Spleen (tissue), 11 donors: ENCODE results near the gene CTTNBP2NL. TPM values are rescaled to one million over a fixed set of nuclear protein-coding genes. Genes with fewer than 3 reads are reported as not detected.

ENCODE experiments used
- DNase-seq: peaks from one replicate; pipeline ENCODE4 v3.0.0-alpha.2; 2020
- H3K27ac ChIP-seq, 8 donors: fragments of 200-600 bp; sonication (generic) in 7 of 8; 1 replicate in 4 of 8; 2 replicates in 4 of 8; pipeline versions ENCODE4 v1.5.0 to v1.8.0; 2016 to 2021; ENCODE audit warnings: inconsistent platforms in 4 of 8, mild to moderate bottlenecking in 4 of 8, moderate library complexity in 1 of 8
- H3K27me3 ChIP-seq, 7 donors: fragments of 200-600 bp; sonication (generic) in 6 of 7; replicated peaks in 1 of 7; 1 replicate in 4 of 7; 2 replicates in 3 of 7; pipeline versions ENCODE4 v1.5.0 to v1.8.0; 2016 to 2021; ENCODE audit warnings: inconsistent platforms in 3 of 7, mild to moderate bottlenecking in 1 of 7
- H3K36me3 ChIP-seq, 6 donors: fragments of 200-600 bp; sonication (generic) in 5 of 6; 1 replicate in 4 of 6; 2 replicates in 2 of 6; pipeline versions ENCODE4 v1.5.0 to v1.8.0; 2016 to 2021; ENCODE audit warnings: inconsistent platforms in 2 of 6
- H3K4me1 ChIP-seq, 6 donors: fragments of 200-600 bp; sonication (generic) in 5 of 6; 1 replicate in 3 of 6; 2 replicates in 3 of 6; pipeline versions ENCODE4 v1.5.0 to v1.8.0; 2016 to 2021; ENCODE audit warnings: inconsistent platforms in 3 of 6
- H3K4me3 ChIP-seq, 8 donors: fragments of 200-600 bp; sonication (generic) in 7 of 8; 1 replicate in 4 of 8; 2 replicates in 4 of 8; pipeline versions ENCODE4 v1.5.0 to v1.8.0; 2016 to 2021; ENCODE audit warnings: inconsistent platforms in 4 of 8, mild to moderate bottlenecking in 4 of 8, moderate library complexity in 2 of 8
- H3K9me3 ChIP-seq, 8 donors: fragments of 200-600 bp; sonication (generic) in 7 of 8; 1 replicate in 4 of 8; 2 replicates in 4 of 8; pipeline versions ENCODE4 v1.5.0 to v1.8.0; 2016 to 2021; ENCODE audit warnings: inconsistent platforms in 4 of 8
- CTCF ChIP-seq, 11 experiments: fragments of 200-600 bp in 7 of 11; fragments of 450-650 bp in 4 of 11; sonication (generic) in 4 of 11; IDR thresholded peaks in 8 of 11; conservative IDR thresholded peaks in 3 of 11; 1 replicate in 7 of 11; 2 replicates in 4 of 11; pipeline versions ENCODE4 v1.4.0 to v1.8.0; 2016 to 2021; ENCODE audit warnings: antibody characterized with exemption in 11 of 11, inconsistent platforms in 4 of 11, mild to moderate bottlenecking in 1 of 11
- POLR2A ChIP-seq, 3 donors: fragments of 450-650 bp; IDR thresholded peaks; one replicate each; pipeline ENCODE4 v1.5.1; 2017; ENCODE audit warnings: antibody characterized with exemption in 3 of 3, mild to moderate bottlenecking in 1 of 3
- POLR2AphosphoS5 ChIP-seq, 3 donors: sonication (generic); formaldehyde crosslinking; IDR thresholded peaks; one replicate each; pipeline ENCODE4 v1.5.1; 2017; ENCODE audit warnings: antibody characterized with exemption in 3 of 3
- WGBS, 5 donors: extraction: QIAGEN DNeasy Blood & Tissue Kit in 3 of 5; methylation state at CpG; one replicate each; pipeline versions ENCODE4 v1.1.5 to v1.1.7; 2013 to 2018; 5-methylcytosine and 5-hydroxymethylcytosine counted together
- intact Hi-C: fragments of 100-400 bp; cut with DNase I; formaldehyde crosslinking; loops from one replicate; pipeline ENCODE4 v1.15.0; 2023; ENCODE audit warnings: low total_unique reads
- polyA plus RNA-seq, 3 donors: library from polyadenylated mRNA; stranded (reverse); fragments of 200-250 nt; gene quantifications; one replicate each; pipeline ENCODE4 v1.2.1, GENCODE V29; 2013
- total RNA-seq, 7 donors: library from RNA; depleted of rRNA in 3 of 7; stranded (reverse); fragments of >200 nt in 3 of 7; fragmentation: NEBNext Ultra II Directional in 4 of 7; extraction: Animal tissue kit (Norgen Biotek cat#: 25700) in 4 of 7; gene quantifications; one replicate each; pipeline versions ENCODE4 v1.1.0 to v1.2.1, GENCODE V29; 2016 to 2021
- donor health status: healthy with polysubstance abuse.
- donor health status: DM: no; HTN: no; CAD: no; lungs with moderate emphysema.
- donor health status: DM: no; HTN: no; CAD: no.
- donor health status: Bipolar disorder and iron deficiency.
- donor health status: healthy.
- donor health status: DM: no; HTN: no; CAD: no.
- donor health status: DM: yes; HTN: yes; CAD: no.

Gene CTTNBP2NL
- total and polyA plus RNA-seq, 10 donors, result 1.9 to 48.1 (median 24.0) TPM

GRCh38 chr1:112458756-112459155, 62.7 kb downstream of the CTTNBP2NL start:
- TF ChIP-seq CTCF (IDR thresholded peaks at IDR 0.05 in 8 of 11, conservative IDR thresholded peaks at IDR 0.05 in 3 of 11) (no peak), POLR2A (IDR thresholded peaks at IDR 0.05) (no peak), POLR2AphosphoS5 (IDR thresholded peaks at IDR 0.05) (no peak)
- no peak overlapping the region for H3K4me3 ChIP-seq
- H3K36me3 ChIP-seq, result peaks cover 0 to 41% (median 12%) of the 10 kb centered on the region in 6 donors
- H3K27me3 ChIP-seq, result no peaks in the 10 kb centered on the region
- DNase-seq, result no peak
- intact Hi-C loops, result no loop called here
- H3K27ac ChIP-seq, result no peak overlapping the region
- 77 to 89% (median 82%) methylated on average over 4 of the region's 4 CpGs for WGBS, 5 donors
- no peaks in the 10 kb centered on the region for H3K9me3 ChIP-seq
- peaks cover 0 to 25% (median 7%) of the 10 kb centered on the region in 6 donors for H3K4me1 ChIP-seq

- Histone ChIP-seq H3K4me3 (no peak overlapping the region), H3K27me3 (no peaks in the 10 kb centered on the region), H3K4me1 (peaks cover under 1 to 28% (median 9%) of the 10 kb centered on the region in 6 donors), H3K9me3 (no peaks in the 10 kb centered on the region), H3K27ac (no peak overlapping the region), H3K36me3 (peaks cover 0 to 22% (median 10%) of the 10 kb centered on the region in 6 donors)
- no peak for DNase-seq
- intact Hi-C loops, result no loop called here
- 79 to 85% (median 83%) methylated on average over 2 of the region's 2 CpGs for WGBS, 5 donors
- TF ChIP-seq POLR2A (IDR thresholded peaks at IDR 0.05) (no peak), POLR2AphosphoS5 (IDR thresholded peaks at IDR 0.05) (no peak), CTCF (IDR thresholded peaks at IDR 0.05 in 8 of 11, conservative IDR thresholded peaks at IDR 0.05 in 3 of 11) (no peak)
These were observed 64.6 kb downstream of the CTTNBP2NL start for GRCh38 chr1:112460615-112461014.

DNA sequence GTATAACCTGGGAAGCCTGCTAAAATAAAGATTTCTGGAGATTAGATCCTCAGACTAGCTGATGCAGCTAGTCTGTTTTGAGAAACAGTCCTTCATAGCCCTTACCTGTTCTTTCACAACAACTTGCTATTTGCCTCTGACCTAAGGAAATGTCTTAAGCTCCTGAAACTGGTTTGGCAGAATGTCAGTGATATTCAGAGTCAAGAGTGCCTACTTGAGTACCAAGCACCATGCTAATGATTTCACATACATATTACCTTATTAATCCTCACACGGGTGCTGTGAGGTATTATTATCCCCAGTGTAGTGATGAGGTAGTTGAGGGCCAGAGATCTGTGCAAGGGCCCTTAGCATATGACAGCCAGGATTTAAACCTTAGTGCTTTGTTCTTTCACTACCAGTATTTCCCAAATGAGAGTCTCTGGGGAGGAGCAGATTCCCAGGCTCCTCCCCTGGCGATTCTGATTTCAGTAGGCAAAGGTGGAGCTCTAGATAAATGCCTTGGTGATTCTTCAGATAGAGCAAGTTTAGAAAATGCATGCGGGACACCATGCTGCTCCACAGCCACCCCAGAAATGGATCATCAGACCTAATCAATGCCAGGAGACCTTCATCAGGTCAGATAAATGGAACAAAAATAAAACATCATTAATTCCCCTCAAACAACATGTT, 65.3 kb downstream of the CTTNBP2NL start:
- 72 to 88% (median 84%) methylated on average over 3 of the region's 3 CpGs for WGBS, 5 donors
- peaks cover 5 to 35% (median 14%) of the 10 kb centered on the region in 6 donors for H3K4me1 ChIP-seq

More for the DNA sequence above, 65.3 kb downstream of the CTTNBP2NL start:
- DNase-seq, result no peak
- Histone ChIP-seq H3K27ac (peak overlapping the region in 2 of 8 donors; percentile 7 to 26), H3K36me3 (peaks cover 0 to 15% (median 5%) of the 10 kb centered on the region in 6 donors), H3K27me3 (no peaks in the 10 kb centered on the region), H3K4me3 (no peak overlapping the region), H3K9me3 (no peaks in the 10 kb centered on the region)
- intact Hi-C loops, result no loop called here
- TF ChIP-seq POLR2AphosphoS5 (IDR thresholded peaks at IDR 0.05) (no peak), POLR2A (IDR thresholded peaks at IDR 0.05) (no peak), CTCF (IDR thresholded peaks at IDR 0.05 in 8 of 11, conservative IDR thresholded peaks at IDR 0.05 in 3 of 11) (no peak)
